HepG2 (cell line): ENCODE measurements around the gene ONECUT3. TPM values are rescaled to one million over a fixed set of nuclear protein-coding genes. Genes with fewer than 3 reads are reported as not detected.
A peak's percentile ranks its signal among the peaks of the same experiment; 100 is the strongest.

ENCODE experiments used
- ATAC-seq: fragments of 200-7000 bp; cut with Tn5 transposase; 3 replicates; pipeline ENCODE4 v1.9.1; 2020; ENCODE audit warnings: mild to moderate bottlenecking, moderate library complexity
- BruUV-seq: library from RNA; stranded (reverse); fragments of 400-500 nt; replicated peaks from 2 replicates; lab custom pipeline; 2021; lab: Mats Ljungman, UMichigan
- CTCF ChIA-PET: fragments of 300-600 bp; formaldehyde crosslinking; extraction: SDS; loops from one replicate; lab custom pipeline; 2021; ENCODE audit warnings: low total read pairs, inconsistent platforms, low intra/inter-chr PET ratio; lab: Yijun Ruan, JAX
- POLR2A ChIA-PET: fragments of 350-600 bp; sonication (Branson Sonifier 250); formaldehyde crosslinking; loops from one replicate; lab custom pipeline; 2020; ENCODE audit warnings: antibody characterized with exemption, inconsistent platforms; lab: Yijun Ruan, JAX
- DNase-seq: peaks from one replicate; pipeline ENCODE4 v3.0.0-alpha.2; 2015; ENCODE audit warnings: low spot score
- FAIRE-seq: peaks from 3 replicates; lab custom pipeline; 2011; peaks lifted over from hg19 to GRCh38; lab: Jason Lieb, UNC
- H2AFZ ChIP-seq: one replicate; pipeline ENCODE4 v1.6.1; 2011; ENCODE audit warnings: low read length, inconsistent platforms
- H3K27ac ChIP-seq: fragments of 300-600 bp; 3 replicates; pipeline ENCODE4 v1.8.0; 2011; ENCODE audit warnings: mixed run types, mild to moderate bottlenecking, mixed read lengths, low read length, inconsistent platforms; ENCODE audit not compliant: insufficient read depth; ENCODE audit errors: extremely low read length
- H3K27me3 ChIP-seq, 2 experiments: fragments of 200-600 bp in 1 of 2; 2 replicates in 1 of 2; 3 replicates in 1 of 2; pipeline versions ENCODE4 v1.6.0 to v1.8.0; 2011; ENCODE audit warnings: low read length in 2 of 2, mild to moderate bottlenecking in 2 of 2, moderate library complexity in 2 of 2, inconsistent platforms in 1 of 2; ENCODE audit not compliant: insufficient read depth in 2 of 2, control insufficient read depth in 1 of 2
- H3K36me3 ChIP-seq, 2 experiments: fragments of 200-600 bp in 1 of 2; replicated peaks in 1 of 2; 2 replicates in 1 of 2; 3 replicates in 1 of 2; pipeline versions ENCODE4 v1.5.1 to v1.8.0; 2011; ENCODE audit warnings: low read length in 2 of 2, inconsistent platforms in 1 of 2; ENCODE audit not compliant: insufficient read depth in 2 of 2, control insufficient read depth in 1 of 2
- H3K4me1 ChIP-seq: 2 replicates; pipeline ENCODE4 v1.5.1; 2012; ENCODE audit warnings: low read length, inconsistent platforms; ENCODE audit not compliant: insufficient read depth
- H3K4me2 ChIP-seq: 2 replicates; pipeline ENCODE4 v1.6.0; 2011; ENCODE audit warnings: low read depth, low read length, inconsistent platforms
- H3K4me3 ChIP-seq, 3 experiments: fragments of 200-600 bp in 1 of 3; sonication (generic), shearing (Covaris generic) in 1 of 3; replicated peaks in 1 of 3; 2 replicates each; pipeline ENCODE4 v1.5.1; 2011 to 2016; ENCODE audit warnings: low read length in 3 of 3, inconsistent platforms in 2 of 3, low read depth in 2 of 3, mild to moderate bottlenecking in 2 of 3, control low read depth in 1 of 3, mixed read lengths in 1 of 3; ENCODE audit not compliant: insufficient read depth in 1 of 3
- H3K79me2 ChIP-seq: one replicate; pipeline ENCODE4 v1.6.1; 2011; ENCODE audit warnings: low read length, inconsistent platforms; ENCODE audit not compliant: insufficient read depth
- H3K9ac ChIP-seq: 2 replicates; pipeline ENCODE4 v1.6.0; 2011; ENCODE audit warnings: mild to moderate bottlenecking, low read depth, low read length, inconsistent platforms; ENCODE audit not compliant: insufficient read depth
- H3K9me3 ChIP-seq: 2 replicates; pipeline ENCODE4 v1.5.1; 2012; ENCODE audit warnings: mild to moderate bottlenecking, low read length
- H4K20me1 ChIP-seq: 2 replicates; pipeline ENCODE4 v1.6.0; 2011; ENCODE audit warnings: inconsistent platforms, mild to moderate bottlenecking, low read length, moderate library complexity; ENCODE audit not compliant: insufficient read depth
- MIER3 ChIP-seq: IDR thresholded peaks from 2 replicates; pipeline ENCODE4 v1.6.1; 2016; ENCODE audit warnings: missing compliant biosample characterization, borderline replicate concordance
- MXD1 ChIP-seq: sonication (generic); formaldehyde crosslinking; IDR thresholded peaks from 2 replicates; pipeline ENCODE4 v1.4.0; 2020; ENCODE audit warnings: mild to moderate bottlenecking, missing genetic modification reagents
- MYPOP ChIP-seq: sonication (generic); formaldehyde crosslinking; IDR thresholded peaks from 2 replicates; pipeline ENCODE4 v1.8.1; 2023; ENCODE audit warnings: mild to moderate bottlenecking, moderate library complexity, missing genetic modification reagents
- ZBTB10 ChIP-seq: sonication (generic); formaldehyde crosslinking; IDR thresholded peaks from 2 replicates; pipeline ENCODE4 v1.4.0; 2020; ENCODE audit warnings: missing genetic modification reagents, borderline replicate concordance
- ZFX ChIP-seq: sonication (generic); formaldehyde crosslinking; IDR thresholded peaks from 2 replicates; pipeline ENCODE4 v1.4.0; 2020; ENCODE audit warnings: mild to moderate bottlenecking, low read depth, missing genetic modification reagents, moderate library complexity
- ZNF10 ChIP-seq: sonication (generic); formaldehyde crosslinking; IDR thresholded peaks from 2 replicates; pipeline ENCODE4 v1.4.0; 2020; ENCODE audit warnings: mild to moderate bottlenecking, low read depth, missing genetic modification reagents, borderline replicate concordance
- ZNF121 ChIP-seq: sonication (generic); formaldehyde crosslinking; IDR thresholded peaks from 2 replicates; pipeline ENCODE4 v1.5.0; 2020; ENCODE audit warnings: mild to moderate bottlenecking, missing genetic modification reagents
- ZNF362 ChIP-seq: sonication (generic); formaldehyde crosslinking; IDR thresholded peaks from 2 replicates; pipeline ENCODE4 v1.4.0; 2020; ENCODE audit warnings: missing genetic modification reagents, mild to moderate bottlenecking, borderline replicate concordance
- ZNF569 ChIP-seq: sonication (generic); formaldehyde crosslinking; IDR thresholded peaks from 2 replicates; pipeline ENCODE4 v1.5.0; 2020; ENCODE audit warnings: mild to moderate bottlenecking, missing genetic modification reagents, moderate library complexity, borderline replicate concordance
- whole genome bisulfite sequencing: methylation state at CpG from one replicate; pipeline ENCODE4 v1.1.6; 2017; ENCODE audit warnings: low lambda C conversion rate; 5-methylcytosine and 5-hydroxymethylcytosine counted together
- in situ Hi-C: cut with HindIII; loops from 2 replicates; pipeline ENCODE4 v1.10.0; 2017; ENCODE audit warnings: low pct_unique_long_range_greater_than_20kb; ENCODE audit not compliant: extremely low pct_ligation_motif_present
- intact Hi-C: fragments of 100-400 bp; cut with micrococcal nuclease; formaldehyde crosslinking; loops from one replicate; pipeline ENCODE4 v1.10.0; 2022; ENCODE audit not compliant: unreplicated experiment
- polyA plus RNA-seq, 8 experiments: library from polyadenylated mRNA; depleted of rRNA in 3 of 8; stranded (reverse) in 7 of 8; unstranded in 1 of 8; fragments of >200 nt; fragmentation: Illumina TruSeq in 4 of 8; extraction: Trizol in 4 of 8; gene quantifications; 2 replicates each; pipeline versions ENCODE4 v1.2.1 to v1.2.3, GENCODE V29; 2011 to 2016; ENCODE audit warnings: low read depth in 4 of 8, missing spikeins in 1 of 8, mixed read lengths in 1 of 8; ENCODE audit not compliant: insufficient read depth in 1 of 8
- total RNA-seq, 5 experiments: library from RNA; depleted of rRNA; stranded (reverse); fragments of >200 nt; fragmentation: Illumina TruSeq; extraction: Trizol; gene quantifications; 2 replicates each; pipeline ENCODE4 v1.2.3, GENCODE V29; 2016; ENCODE audit warnings: low read depth in 1 of 5
- TF ChIP-seq, protein P1 (sequence below): sonication (generic); formaldehyde crosslinking; IDR thresholded peaks from 2 replicates; pipeline ENCODE4 v1.8.0; 2022; ENCODE audit warnings: mild to moderate bottlenecking, missing genetic modification reagents, borderline replicate concordance

The ONECUT3 gene
- total and polyA plus RNA-seq, 2 of the 13 experiments (the other 11 are each of a cell fraction or from before 2014, with no cell fraction given): under 0.01 TPM; not detected in 1

GRCh38 chr19:1707240-1707639 lies 46.1 kb upstream of the ONECUT3 start (continued):
- TF ChIP-seq ZNF362 (CRISPR knock-in tag) (no peak), MYPOP (CRISPR knock-in tag) (no peak), ZBTB10 (no peak), ZFX (CRISPR knock-in tag) (no peak)
- TF ChIP-seq, protein P1, sequence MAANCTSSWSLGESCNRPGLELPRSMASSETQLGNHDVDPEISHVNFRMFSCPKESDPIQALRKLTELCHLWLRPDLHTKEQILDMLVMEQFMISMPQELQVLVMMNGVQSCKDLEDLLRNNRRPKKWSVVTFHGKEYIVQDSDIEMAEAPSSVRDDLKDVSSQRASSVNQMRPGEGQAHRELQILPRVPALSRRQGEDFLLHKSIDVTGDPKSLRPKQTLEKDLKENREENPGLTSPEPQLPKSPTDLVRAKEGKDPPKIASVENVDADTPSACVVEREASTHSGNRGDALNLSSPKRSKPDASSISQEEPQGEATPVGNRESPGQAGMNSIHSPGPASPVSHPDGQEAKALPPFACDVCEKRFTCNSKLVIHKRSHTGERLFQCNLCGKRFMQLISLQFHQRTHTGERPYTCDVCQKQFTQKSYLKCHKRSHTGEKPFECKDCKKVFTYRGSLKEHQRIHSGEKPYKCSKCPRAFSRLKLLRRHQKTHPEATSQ: no peak

DNA sequence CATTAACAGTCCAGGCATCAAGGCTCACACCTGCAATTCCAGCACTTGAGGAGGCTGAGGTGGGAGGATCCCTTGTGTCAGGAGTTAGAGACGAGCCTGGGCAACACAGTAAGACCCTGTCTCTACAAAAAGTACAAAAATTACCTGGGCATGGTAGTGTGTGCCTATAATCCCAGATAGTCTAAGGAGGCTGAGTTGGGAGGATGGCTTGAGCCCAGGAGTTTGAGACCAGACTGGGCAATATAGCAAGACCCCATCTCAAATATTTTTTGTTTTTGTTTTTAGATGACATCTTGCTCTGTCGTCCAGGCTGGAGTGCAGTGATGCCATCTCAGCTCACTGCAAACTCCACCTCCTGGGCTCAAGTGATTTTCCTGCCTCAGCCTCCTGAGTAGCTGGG lies 40.1 kb upstream of the ONECUT3 start:
- POLR2A ChIA-PET: no interaction called here
- WGBS: 30% methylated on average over 2 of the region's 2 CpGs
- Histone ChIP-seq H2AFZ (no peak overlapping the region), H3K27me3 (peaks cover 0 to under 1% of the 10 kb centered on the region in 2 experiments; a peak in 1 of 5 replicates), H3K9me3 (no peaks in the 10 kb centered on the region), H3K36me3 (no peaks in the 10 kb centered on the region), H3K4me1 (no peaks in the 10 kb centered on the region), H3K4me2 (no peak overlapping the region), H3K4me3 (no peak overlapping the region), H3K79me2 (no peaks in the 10 kb centered on the region), H3K27ac (no peak overlapping the region), H3K9ac (no peak overlapping the region), H4K20me1 (no peaks in the 10 kb centered on the region)
- CTCF ChIA-PET: no interaction called here
- FAIRE-seq: no peak
- BruUV-seq: no TSS peak
- in situ Hi-C loops (no loop called here), intact Hi-C loops (loop anchor here (5.0 kb wide), 1 partner anchor 616 kb away; the partner anchor contains the start of gene POLR2E)
- no peak for DNase-seq
- no peak for ATAC-seq
- TF ChIP-seq ZNF569 (CRISPR knock-in tag) (no peak), MIER3 (CRISPR knock-in tag) (no peak), MXD1 (no peak), ZNF10 (CRISPR knock-in tag) (no peak), ZNF121 (CRISPR knock-in tag) (peak; percentile 84)
